CD14-positive monocyte (primary cell): Measurements from ENCODE around the gene KIAA0408. TPM values are rescaled to one million over a fixed set of nuclear protein-coding genes. Genes with fewer than 3 reads are reported as not detected.
"Not testable (repeated sequence)": the region's sequence is repeated elsewhere in the genome, so short reads cannot be mapped to it uniquely, and the experiment has no call there.

Source experiments
- DNase-seq, 3 donors: peaks; one replicate each; pipeline ENCODE4 v3.0.0-alpha.2; 2011 to 2022
- H2AFZ ChIP-seq: 2 replicates; pipeline ENCODE4 v1.6.0; 2012; ENCODE audit warnings: mild to moderate bottlenecking, low read depth, low read length, inconsistent platforms; ENCODE audit not compliant: insufficient read depth, poor library complexity, severe bottlenecking
- H3K27ac ChIP-seq, 2 donors: 1 replicate in 1 of 2; 2 replicates in 1 of 2; pipeline ENCODE4 v1.5.1; 2012 to 2013; ENCODE audit warnings: low read length in 2 of 2, control low read depth in 1 of 2, inconsistent platforms in 1 of 2, low read depth in 1 of 2, mild to moderate bottlenecking in 1 of 2
- H3K27me3 ChIP-seq, 2 donors: one replicate each; pipeline versions ENCODE4 v1.6.0 to v1.6.1; 2011 to 2013; ENCODE audit warnings: low read length in 2 of 2; ENCODE audit not compliant: control insufficient read depth in 2 of 2, insufficient read depth in 2 of 2
- H3K36me3 ChIP-seq, 2 donors: replicated peaks in 1 of 2; 1 replicate in 1 of 2; 2 replicates in 1 of 2; pipeline versions ENCODE4 v1.5.1 to v1.6.1; 2012 to 2013; ENCODE audit warnings: low read length in 2 of 2, control low read depth in 1 of 2, inconsistent platforms in 1 of 2, mild to moderate bottlenecking in 1 of 2; ENCODE audit not compliant: insufficient read depth in 2 of 2, control insufficient read depth in 1 of 2
- H3K4me1 ChIP-seq, 2 donors: 1 replicate in 1 of 2; 2 replicates in 1 of 2; pipeline versions ENCODE4 v1.5.1 to v1.6.1; 2012 to 2013; ENCODE audit warnings: low read length in 2 of 2, control low read depth in 1 of 2, inconsistent platforms in 1 of 2, mild to moderate bottlenecking in 1 of 2, moderate library complexity in 1 of 2; ENCODE audit not compliant: insufficient read depth in 2 of 2, control insufficient read depth in 1 of 2
- H3K4me2 ChIP-seq: replicated peaks from 2 replicates; pipeline ENCODE3; 2012; ENCODE audit warnings: low read length, moderate library complexity, mild to moderate bottlenecking; ENCODE audit not compliant: poor library complexity, severe bottlenecking; ENCODE audit errors: extremely low read depth
- H3K4me3 ChIP-seq, 3 experiments: fragments of 200-600 bp in 1 of 3; sonication (generic) in 1 of 3; replicated peaks in 1 of 3; 1 replicate in 2 of 3; 2 replicates in 1 of 3; pipeline ENCODE4 v1.5.1; 2011 to 2013; ENCODE audit warnings: low read length in 3 of 3, mild to moderate bottlenecking in 3 of 3, control low read depth in 2 of 3, low read depth in 2 of 3, inconsistent platforms in 1 of 3, moderate library complexity in 1 of 3
- H3K79me2 ChIP-seq: 2 replicates; pipeline ENCODE4 v1.6.0; 2012; ENCODE audit warnings: mild to moderate bottlenecking, control low read depth, inconsistent platforms, low read length, moderate library complexity; ENCODE audit not compliant: insufficient read depth
- H3K9ac ChIP-seq: 2 replicates; pipeline ENCODE4 v1.6.0; 2017; ENCODE audit warnings: low read length, mild to moderate bottlenecking; ENCODE audit not compliant: insufficient read depth, poor library complexity, severe bottlenecking
- H3K9me3 ChIP-seq, 2 donors: replicated peaks in 1 of 2; 1 replicate in 1 of 2; 2 replicates in 1 of 2; pipeline versions ENCODE4 v1.5.1 to v1.6.1; 2012 to 2013; ENCODE audit warnings: low read length in 2 of 2, control low read depth in 1 of 2; ENCODE audit not compliant: control insufficient read depth in 1 of 2, insufficient read depth in 1 of 2
- H4K20me1 ChIP-seq: 2 replicates; pipeline ENCODE4 v1.6.0; 2012; ENCODE audit warnings: mild to moderate bottlenecking, low read length, control low read depth, moderate library complexity; ENCODE audit not compliant: insufficient read depth
- H3K27ac Mint-ChIP-seq, 7 donors: one replicate each; pipeline ENCODE4 v1.8.0; 2020; ENCODE audit warnings: mild to moderate bottlenecking in 7 of 7, mixed read lengths in 7 of 7, moderate library complexity in 6 of 7, inconsistent platforms in 2 of 7
- H3K27me3 Mint-ChIP-seq, 3 donors: one replicate each; pipeline ENCODE4 v1.8.0; 2021 to 2022; ENCODE audit warnings: low read depth in 3 of 3, mild to moderate bottlenecking in 3 of 3, mixed read lengths in 3 of 3, moderate library complexity in 3 of 3, inconsistent platforms in 1 of 3
- H3K36me3 Mint-ChIP-seq, 2 donors: one replicate each; pipeline ENCODE4 v1.8.0; 2020; ENCODE audit warnings: mixed read lengths in 2 of 2, inconsistent platforms in 1 of 2, mild to moderate bottlenecking in 1 of 2
- H3K4me1 Mint-ChIP-seq: one replicate; pipeline ENCODE4 v1.8.0; 2020; ENCODE audit warnings: mild to moderate bottlenecking, mixed read lengths
- H3K4me3 Mint-ChIP-seq, 2 donors: one replicate each; pipeline ENCODE4 v1.8.0; 2020; ENCODE audit warnings: mild to moderate bottlenecking in 2 of 2, mixed read lengths in 2 of 2, moderate library complexity in 1 of 2
- H3K9me3 Mint-ChIP-seq, 7 donors: one replicate each; pipeline ENCODE4 v1.8.0; 2020 to 2022; ENCODE audit warnings: mixed read lengths in 7 of 7, mild to moderate bottlenecking in 6 of 7, moderate library complexity in 6 of 7, inconsistent platforms in 2 of 7
- WGBS: methylation state at CpG from one replicate; pipeline ENCODE4 v1.1.5; 2013; ENCODE audit warnings: missing lambda C conversion rate; ENCODE audit not compliant: insufficient coverage; 5-methylcytosine and 5-hydroxymethylcytosine counted together
- intact Hi-C, 2 donors: fragments of 100-400 bp; cut with micrococcal nuclease; formaldehyde crosslinking; loops; one replicate each; pipeline versions ENCODE4 v1.15.0 to v1.15.1; 2023
- polyA plus RNA-seq, 3 donors: library from polyadenylated mRNA; depleted of rRNA in 1 of 3; unstranded in 2 of 3; stranded (reverse) in 1 of 3; fragments of 300-500 nt in 2 of 3; fragments of >200 nt in 1 of 3; fragmentation: Illumina TruSeq in 2 of 3; gene quantifications; 1 replicate in 2 of 3; 2 replicates in 1 of 3; pipeline ENCODE4 v1.2.3, GENCODE V29; 2012 to 2021
- TF ChIP-seq, protein P1 (sequence below): fragments of 200-600 bp; IDR thresholded peaks from one replicate; pipeline ENCODE4 v1.8.0; 2022; ENCODE audit warnings: antibody characterized with exemption, mild to moderate bottlenecking

KIAA0408 gene
- polyA plus RNA-seq, 3 donors = 0.03 TPM; not detected in 2

DNA sequence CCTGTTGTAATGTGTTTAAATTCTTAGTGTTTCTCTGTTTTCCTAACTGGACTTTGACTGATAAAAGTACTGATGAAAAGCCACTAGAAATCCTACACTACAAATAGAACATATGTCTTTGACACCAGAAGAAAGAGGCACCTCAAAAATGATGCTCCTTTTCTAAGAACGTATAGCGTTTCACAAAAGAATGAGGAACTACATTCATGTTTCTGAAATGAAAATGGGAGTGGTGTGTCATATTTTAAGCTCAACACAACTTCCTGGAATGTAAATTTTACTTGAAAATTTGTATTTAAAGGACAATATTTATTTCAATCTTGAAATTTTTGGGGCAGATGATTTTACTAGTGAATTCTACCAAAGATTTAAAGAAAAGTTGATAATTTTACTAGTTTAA, 35.3 kb downstream of the KIAA0408 start:
- peaks cover 4 to 11% (median 9%) of the 10 kb centered on the region in 7 donors for H3K9me3 Mint-ChIP-seq
- H3K4me3 ChIP-seq = peak overlapping the region in 1 of 3 experiments; percentile 46
- DNase-seq = peak; percentile 46 to 68 (median 62)
- H2AFZ ChIP-seq = peak overlapping the region; percentile 54
- no peaks in the 10 kb centered on the region for H3K36me3 ChIP-seq
- peak overlapping the region; percentile 59 for H3K4me2 ChIP-seq
- intact Hi-C loops = no loop called here
- H3K27me3 Mint-ChIP-seq = peaks cover 0 to 5% (median 0%) of the 10 kb centered on the region in 3 donors
- TF ChIP-seq, protein P1, sequence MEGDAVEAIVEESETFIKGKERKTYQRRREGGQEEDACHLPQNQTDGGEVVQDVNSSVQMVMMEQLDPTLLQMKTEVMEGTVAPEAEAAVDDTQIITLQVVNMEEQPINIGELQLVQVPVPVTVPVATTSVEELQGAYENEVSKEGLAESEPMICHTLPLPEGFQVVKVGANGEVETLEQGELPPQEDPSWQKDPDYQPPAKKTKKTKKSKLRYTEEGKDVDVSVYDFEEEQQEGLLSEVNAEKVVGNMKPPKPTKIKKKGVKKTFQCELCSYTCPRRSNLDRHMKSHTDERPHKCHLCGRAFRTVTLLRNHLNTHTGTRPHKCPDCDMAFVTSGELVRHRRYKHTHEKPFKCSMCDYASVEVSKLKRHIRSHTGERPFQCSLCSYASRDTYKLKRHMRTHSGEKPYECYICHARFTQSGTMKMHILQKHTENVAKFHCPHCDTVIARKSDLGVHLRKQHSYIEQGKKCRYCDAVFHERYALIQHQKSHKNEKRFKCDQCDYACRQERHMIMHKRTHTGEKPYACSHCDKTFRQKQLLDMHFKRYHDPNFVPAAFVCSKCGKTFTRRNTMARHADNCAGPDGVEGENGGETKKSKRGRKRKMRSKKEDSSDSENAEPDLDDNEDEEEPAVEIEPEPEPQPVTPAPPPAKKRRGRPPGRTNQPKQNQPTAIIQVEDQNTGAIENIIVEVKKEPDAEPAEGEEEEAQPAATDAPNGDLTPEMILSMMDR = no peak
- peak overlapping the region; percentile 70 to 97 (median 87) for H3K27ac Mint-ChIP-seq
- peaks cover 21% of the 10 kb centered on the region for H3K4me1 Mint-ChIP-seq
- WGBS = no CpG with 5 or more reads among the region's 2 CpGs
- peaks cover 0 to 7% of the 10 kb centered on the region in 2 donors for H3K9me3 ChIP-seq
- H3K79me2 ChIP-seq = no peaks in the 10 kb centered on the region
- H4K20me1 ChIP-seq = no peaks in the 10 kb centered on the region
- H3K4me3 Mint-ChIP-seq = peak overlapping the region in 1 of 2 donors; percentile 33
- H3K9ac ChIP-seq = no peak overlapping the region
- no peaks in the 10 kb centered on the region for H3K36me3 Mint-ChIP-seq
- peak overlapping the region in 1 of 2 donors; percentile 87 for H3K27ac ChIP-seq
- H3K27me3 ChIP-seq = no peaks in the 10 kb centered on the region
- peaks cover 10 to 21% of the 10 kb centered on the region in 2 donors for H3K4me1 ChIP-seq

DNA sequence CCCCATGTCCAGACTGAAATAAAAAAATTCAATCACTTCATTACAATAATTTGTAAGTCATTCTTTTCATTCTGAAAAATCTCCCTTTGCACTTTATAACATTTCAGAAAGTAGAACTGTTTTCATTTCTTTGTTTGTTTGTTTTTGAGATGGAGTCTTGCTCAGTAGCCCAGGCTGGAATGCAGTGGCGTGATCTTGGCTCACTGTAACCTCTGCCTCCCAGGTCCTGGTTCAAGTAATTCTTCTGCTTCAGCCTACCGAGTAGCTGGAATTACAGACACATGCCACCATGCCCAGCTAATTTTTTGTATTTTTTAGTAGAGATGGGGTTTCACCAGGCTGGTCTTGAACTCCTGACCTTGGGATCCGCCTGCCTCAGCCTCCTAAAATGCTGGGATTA, 38.0 kb downstream of the KIAA0408 start:
- H3K9ac ChIP-seq, H3K27me3 Mint-ChIP-seq, H2AFZ ChIP-seq, H3K4me3 ChIP-seq, H3K9me3 Mint-ChIP-seq, H3K4me3 Mint-ChIP-seq, H4K20me1 ChIP-seq, H3K79me2 ChIP-seq, DNase-seq, H3K36me3 ChIP-seq, intact Hi-C loops, H3K9me3 ChIP-seq, H3K27me3 ChIP-seq, H3K4me2 ChIP-seq, H3K36me3 Mint-ChIP-seq: not testable (repeated sequence)
- Histone ChIP-seq H3K4me1 (peaks cover 10 to 21% of the 10 kb centered on the region in 2 donors), H3K27ac (peak overlapping the region in 1 of 2 donors; percentile 64)
- peak overlapping the region in 5 of 7 donors; percentile 39 to 88 (median 79) for H3K27ac Mint-ChIP-seq
- peaks cover 21% of the 10 kb centered on the region for H3K4me1 Mint-ChIP-seq
- WGBS = no CpG with 5 or more reads among the region's 3 CpGs
